Progenitor cell of endocrine pancreas (in vitro differentiated cells): Measurements from ENCODE around the gene GRK2. TPM values are rescaled to one million over a fixed set of nuclear protein-coding genes. Genes with fewer than 3 reads are reported as not detected.

ENCODE experiments used
- DNase-seq: peaks from one replicate; pipeline ENCODE4 v3.0.0; 2021; ENCODE audit warnings: low spot score; ENCODE audit not compliant: unreplicated experiment
- H3K27ac Mint-ChIP-seq: 2 replicates; pipeline ENCODE4 v1.8.0; 2021; ENCODE audit warnings: mild to moderate bottlenecking, moderate library complexity, mixed read lengths
- H3K27me3 Mint-ChIP-seq: 2 replicates; pipeline ENCODE4 v1.8.0; 2021; ENCODE audit warnings: mixed read lengths
- H3K36me3 Mint-ChIP-seq: 2 replicates; pipeline ENCODE4 v1.8.0; 2022; ENCODE audit warnings: mixed read lengths; ENCODE audit not compliant: insufficient read depth
- H3K4me1 Mint-ChIP-seq: 2 replicates; pipeline ENCODE4 v1.8.0; 2021; ENCODE audit warnings: low read depth, mixed read lengths
- H3K4me3 Mint-ChIP-seq: 2 replicates; pipeline ENCODE4 v1.8.0; 2021; ENCODE audit warnings: low read depth, mild to moderate bottlenecking, moderate library complexity, mixed read lengths
- H3K9me3 Mint-ChIP-seq: 2 replicates; pipeline ENCODE4 v1.8.0; 2021; ENCODE audit warnings: low read depth, mixed read lengths
- CTCF ChIP-seq: fragments of 200-600 bp; sonication (generic); IDR thresholded peaks from one replicate; pipeline ENCODE4 v1.5.0; 2021; ENCODE audit warnings: antibody characterized with exemption, mild to moderate bottlenecking; ENCODE audit not compliant: unreplicated experiment
- total RNA-seq: library from RNA; stranded (reverse); gene quantifications from 2 replicates; pipeline ENCODE4 v1.2.1, GENCODE V29; 2021

Gene GRK2
- total RNA-seq, 1 donor from 2014 or later: 53.0 TPM

GRCh38 chr11:67250059-67251043, 15.9 kb upstream of the GRK2 start:
- Mint-ChIP-seq H3K36me3 (peaks cover 43% of the 10 kb centered on the region), H3K27me3 (no peaks in the 10 kb centered on the region), H3K4me3 (no peak overlapping the region), H3K4me1 (no peaks in the 10 kb centered on the region), H3K9me3 (no peaks in the 10 kb centered on the region), H3K27ac (no peak overlapping the region)
- DNase-seq: no peak
- TF ChIP-seq CTCF: no peak

GRCh38 chr11:67251841-67252240, 14.4 kb upstream of the GRK2 start:
- Mint-ChIP-seq H3K27ac (no peak overlapping the region), H3K36me3 (peaks cover 41% of the 10 kb centered on the region)
- TF ChIP-seq CTCF: no peak

DNA sequence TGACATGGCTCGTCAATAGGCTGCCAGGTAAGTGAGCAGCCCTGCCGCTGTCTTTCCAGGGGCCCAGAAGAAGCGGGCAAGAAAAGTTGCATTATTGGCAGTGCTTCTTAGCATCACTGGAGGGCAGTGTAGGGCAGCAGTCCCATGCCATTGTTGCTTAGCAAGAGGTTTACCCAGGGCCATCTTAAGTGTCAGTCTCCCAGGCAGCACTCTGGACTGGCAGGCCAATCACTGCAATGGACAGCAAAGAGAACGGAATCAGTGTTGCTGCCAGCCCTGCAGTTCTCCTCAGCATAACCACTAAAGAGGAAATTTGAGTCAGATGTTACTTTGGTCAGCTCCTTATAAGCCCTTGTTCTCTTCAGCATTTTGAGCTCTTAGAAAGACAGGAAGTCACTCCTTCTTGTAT, 13.4 kb upstream of the GRK2 start:
- TF ChIP-seq CTCF: peak; percentile 34
- Mint-ChIP-seq H3K4me1 (no peaks in the 10 kb centered on the region), H3K36me3 (peaks cover 41% of the 10 kb centered on the region), H3K4me3 (no peak overlapping the region), H3K27me3 (no peaks in the 10 kb centered on the region), H3K27ac (no peak overlapping the region), H3K9me3 (no peaks in the 10 kb centered on the region)
- no peak for DNase-seq

More at GRCh38 chr11:67251841-67252240, 14.4 kb upstream of the GRK2 start:
- DNase-seq: no peak
- Mint-ChIP-seq H3K4me1 (no peaks in the 10 kb centered on the region), H3K27me3 (no peaks in the 10 kb centered on the region), H3K4me3 (no peak overlapping the region), H3K9me3 (no peaks in the 10 kb centered on the region)

GRCh38 chr11:67253872-67254624, 12.2 kb upstream of the GRK2 start:
- no peaks in the 10 kb centered on the region for H3K9me3 Mint-ChIP-seq
- no peaks in the 10 kb centered on the region for H3K4me1 Mint-ChIP-seq
- no peak for DNase-seq
- peak overlapping the region; percentile 15 for H3K27ac Mint-ChIP-seq
- no peak overlapping the region for H3K4me3 Mint-ChIP-seq
- no peak for TF ChIP-seq CTCF
- H3K36me3 Mint-ChIP-seq: peaks cover 32% of the 10 kb centered on the region
- no peaks in the 10 kb centered on the region for H3K27me3 Mint-ChIP-seq

GRCh38 chr11:67254798-67255197, 11.5 kb upstream of the GRK2 start:
- TF ChIP-seq CTCF: no peak
- Mint-ChIP-seq H3K36me3 (peaks cover 25% of the 10 kb centered on the region), H3K27ac (no peak overlapping the region)

More at GRCh38 chr11:67254798-67255197, 11.5 kb upstream of the GRK2 start:
- no peak overlapping the region for H3K4me3 Mint-ChIP-seq
- no peak for DNase-seq
- no peaks in the 10 kb centered on the region for H3K4me1 Mint-ChIP-seq
- no peaks in the 10 kb centered on the region for H3K27me3 Mint-ChIP-seq
- no peaks in the 10 kb centered on the region for H3K9me3 Mint-ChIP-seq
